ENCODE data around the gene METTL2A. TPM values are rescaled to one million over a fixed set of nuclear protein-coding genes. Genes with fewer than 3 reads are reported as not detected.
A peak's percentile ranks its signal among the peaks of the same experiment; 100 is the strongest.
"Not testable (repeated sequence)": the region's sequence is repeated elsewhere in the genome, so short reads cannot be mapped to it uniquely, and the experiment has no call there.

Gene METTL2A
- total RNA-seq, 1 donor from 2014 or later, result 21.3 TPM

- no peak for TF ChIP-seq CTCF (IDR thresholded peaks at IDR 0.05; ENCODE audit: insufficient read depth, low read length, severe bottlenecking)
- H3K27me3 ChIP-seq (ENCODE audit: control insufficient read depth, insufficient read depth, low read length), result no peaks in the 10 kb centered on the region
- FAIRE-seq (no peak), DNase-seq (ENCODE audit: low read depth) (no peak)
- no peak overlapping the region for H3K4me3 ChIP-seq (ENCODE audit: low read depth, low read length)
- no peaks in the 10 kb centered on the region for H3K36me3 ChIP-seq (ENCODE audit: control insufficient read depth, insufficient read depth, low read length)
Measured at GRCh38 chr17:62456016-62456415, 32.3 kb downstream of the METTL2A start.

GRCh38 chr17:62458483-62458882 lies 34.8 kb downstream of the METTL2A start:
- H3K36me3 ChIP-seq (ENCODE audit: control insufficient read depth, insufficient read depth, low read length); DNase-seq (ENCODE audit: low read depth); H3K4me3 ChIP-seq (ENCODE audit: low read depth, low read length); H3K27me3 ChIP-seq (ENCODE audit: control insufficient read depth, insufficient read depth, low read length); FAIRE-seq: not testable (repeated sequence)

GRCh38 chr17:62464422-62464821 lies 40.7 kb downstream of the METTL2A start:
- not testable (repeated sequence) for DNase-seq (ENCODE audit: low read depth); H3K27me3 ChIP-seq (ENCODE audit: control insufficient read depth, insufficient read depth, low read length); FAIRE-seq; H3K4me3 ChIP-seq (ENCODE audit: low read depth, low read length); H3K36me3 ChIP-seq (ENCODE audit: control insufficient read depth, insufficient read depth, low read length)

- not testable (repeated sequence) for DNase-seq (ENCODE audit: low read depth); H3K27me3 ChIP-seq (ENCODE audit: control insufficient read depth, insufficient read depth, low read length); H3K4me3 ChIP-seq (ENCODE audit: low read depth, low read length); FAIRE-seq; H3K36me3 ChIP-seq (ENCODE audit: control insufficient read depth, insufficient read depth, low read length)
Measured at GRCh38 chr17:62465271-62465670, 41.6 kb downstream of the METTL2A start.

GRCh38 chr17:62470666-62471379 lies 47.1 kb downstream of the METTL2A start:
- peak; percentile 76 for DNase-seq (ENCODE audit: low read depth)

GRCh38 chr17:62471380-62471880 lies 47.7 kb downstream of the METTL2A start:
- FAIRE-seq; H3K4me3 ChIP-seq (ENCODE audit: low read depth, low read length); DNase-seq (ENCODE audit: low read depth); H3K36me3 ChIP-seq (ENCODE audit: control insufficient read depth, insufficient read depth, low read length); H3K27me3 ChIP-seq (ENCODE audit: control insufficient read depth, insufficient read depth, low read length): not testable (repeated sequence)

More at GRCh38 chr17:62470666-62471379, 47.1 kb downstream of the METTL2A start:
- H3K4me3 ChIP-seq (ENCODE audit: low read depth, low read length); H3K27me3 ChIP-seq (ENCODE audit: control insufficient read depth, insufficient read depth, low read length); FAIRE-seq; H3K36me3 ChIP-seq (ENCODE audit: control insufficient read depth, insufficient read depth, low read length): not testable (repeated sequence)

GRCh38 chr17:62473030-62473982 lies 49.6 kb downstream of the METTL2A start:
- H3K27me3 ChIP-seq (ENCODE audit: control insufficient read depth, insufficient read depth, low read length); FAIRE-seq; H3K4me3 ChIP-seq (ENCODE audit: low read depth, low read length); H3K36me3 ChIP-seq (ENCODE audit: control insufficient read depth, insufficient read depth, low read length): not testable (repeated sequence)
- peak; percentile 39 for DNase-seq (ENCODE audit: low read depth)

GRCh38 chr17:62477111-62477510 lies 53.4 kb downstream of the METTL2A start:
- not testable (repeated sequence) for H3K36me3 ChIP-seq (ENCODE audit: control insufficient read depth, insufficient read depth, low read length); H3K27me3 ChIP-seq (ENCODE audit: control insufficient read depth, insufficient read depth, low read length); FAIRE-seq; DNase-seq (ENCODE audit: low read depth); H3K4me3 ChIP-seq (ENCODE audit: low read depth, low read length)

- not testable (repeated sequence) for DNase-seq (ENCODE audit: low read depth); FAIRE-seq; H3K27me3 ChIP-seq (ENCODE audit: control insufficient read depth, insufficient read depth, low read length); H3K36me3 ChIP-seq (ENCODE audit: control insufficient read depth, insufficient read depth, low read length)
- peak overlapping the region; percentile 58 for H3K4me3 ChIP-seq (ENCODE audit: low read depth, low read length)
Measured at GRCh38 chr17:62477718-62478408, 54.2 kb downstream of the METTL2A start.
